ENCODE results near the gene ZNF408. TPM values are rescaled to one million over a fixed set of nuclear protein-coding genes. Genes with fewer than 3 reads are reported as not detected.
"Not testable (repeated sequence)": the region's sequence is repeated elsewhere in the genome, so short reads cannot be mapped to it uniquely, and the experiment has no call there.

The ZNF408 gene
- total RNA-seq, 1 experiment from 2014 or later: 14.5 TPM

DNA sequence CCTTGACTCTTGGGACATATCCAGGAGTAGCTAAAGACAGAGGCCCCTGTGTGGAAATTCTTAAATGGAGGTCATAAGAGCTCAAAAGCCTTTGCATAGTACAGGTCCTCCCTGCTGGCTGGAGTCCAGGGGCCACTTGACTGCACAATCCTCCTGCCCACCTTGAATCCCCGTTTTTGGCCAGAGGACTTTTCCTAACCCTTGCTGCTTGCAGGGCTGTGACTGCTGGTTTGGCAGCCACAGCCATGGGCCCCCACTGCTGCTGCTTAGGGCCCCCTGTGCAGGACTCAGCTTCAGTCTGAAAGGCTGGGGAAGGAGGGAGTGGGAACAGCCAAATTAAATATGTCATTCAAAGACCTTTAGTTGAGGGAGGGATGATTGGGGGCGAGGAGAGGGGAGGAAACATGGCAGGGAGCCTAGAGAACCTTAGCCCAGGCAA is 33.8 kb upstream of the ZNF408 start:
- no peak for DNase-seq (ENCODE audit: unreplicated experiment)
- CTCF ChIA-PET: interaction anchor here (0.6 kb wide), 1 partner anchor 322 kb away, joined by 3 read pairs; no protein-coding TSS in a partner anchor

GRCh38 chr11:46668480-46669085 is 32.2 kb upstream of the ZNF408 start:
- no peak for TF ChIP-seq CTCF (IDR thresholded peaks at IDR 0.05; ENCODE audit: unreplicated experiment)
- BruUV-seq (replicated peaks): no TSS peak
- ChIA-PET CTCF (interaction anchor here (1.2 to 1.3 kb wide), 2 partner anchors 10 to 13 kb away, joined by 3 to 4 read pairs; no protein-coding TSS in a partner anchor), POLR2A (interaction anchor here (1.6 kb wide), 1 partner anchor 18 kb away, joined by 3 read pairs; no protein-coding TSS in a partner anchor)
- Mint-ChIP-seq H3K4me1 (ENCODE audit: insufficient read depth, unreplicated experiment) (no peaks in the 10 kb centered on the region), H3K36me3 (ENCODE audit: insufficient read depth, unreplicated experiment) (peaks cover 76% of the 10 kb centered on the region), H3K27me3 (ENCODE audit: insufficient read depth, unreplicated experiment) (no peaks in the 10 kb centered on the region), H3K4me3 (ENCODE audit: unreplicated experiment) (no peak overlapping the region), H3K27ac (ENCODE audit: low read depth, unreplicated experiment) (no peak overlapping the region), H3K9me3 (ENCODE audit: unreplicated experiment) (no peaks in the 10 kb centered on the region)
- intact Hi-C loops (cut with micrococcal nuclease): no loop called here
- no peak for DNase-seq (ENCODE audit: unreplicated experiment)

More for the DNA sequence above, 33.8 kb upstream of the ZNF408 start:
- Mint-ChIP-seq H3K27me3 (ENCODE audit: insufficient read depth, unreplicated experiment) (no peaks in the 10 kb centered on the region), H3K27ac (ENCODE audit: low read depth, unreplicated experiment) (no peak overlapping the region), H3K4me3 (ENCODE audit: unreplicated experiment) (no peak overlapping the region), H3K36me3 (ENCODE audit: insufficient read depth, unreplicated experiment) (peaks cover 83% of the 10 kb centered on the region), H3K4me1 (ENCODE audit: insufficient read depth, unreplicated experiment) (no peaks in the 10 kb centered on the region), H3K9me3 (ENCODE audit: unreplicated experiment) (no peaks in the 10 kb centered on the region)
- POLR2A ChIA-PET: interaction anchor here (0.6 to 4.6 kb wide), 3 partner anchors 7 to 100 kb away, joined by 3 to 14 read pairs (median 4); partner anchors contain the start of genes ATG13 and HARBI1
- TF ChIP-seq CTCF (IDR thresholded peaks at IDR 0.05; ENCODE audit: unreplicated experiment): no peak
- no TSS peak for BruUV-seq (replicated peaks)
- intact Hi-C loops (cut with micrococcal nuclease): no loop called here

DNA sequence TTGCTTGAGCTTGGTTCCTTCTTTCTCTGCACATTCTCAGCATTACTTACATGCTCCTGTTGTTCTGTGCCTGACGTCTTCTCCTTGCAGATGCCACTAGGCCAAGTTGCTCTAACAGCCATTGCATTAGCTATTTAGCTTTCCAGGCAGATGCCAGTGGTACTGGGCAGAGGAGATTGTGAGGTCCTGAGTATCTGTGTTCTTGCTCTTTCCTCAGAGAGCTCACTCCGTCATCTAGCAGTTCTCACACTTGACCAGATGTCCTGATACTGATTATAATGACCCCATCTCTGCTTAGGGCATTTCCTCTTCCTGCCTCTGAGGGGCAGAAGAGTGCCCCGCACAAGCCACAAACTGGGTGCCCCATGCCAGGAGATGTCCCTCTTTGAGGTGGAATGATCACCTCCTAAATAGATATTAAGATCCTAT is 31.1 kb upstream of the ZNF408 start:
- Mint-ChIP-seq H3K9me3 (ENCODE audit: unreplicated experiment) (no peaks in the 10 kb centered on the region), H3K4me1 (ENCODE audit: insufficient read depth, unreplicated experiment) (peaks cover 5% of the 10 kb centered on the region), H3K36me3 (ENCODE audit: insufficient read depth, unreplicated experiment) (peaks cover 70% of the 10 kb centered on the region), H3K4me3 (ENCODE audit: unreplicated experiment) (no peak overlapping the region), H3K27ac (ENCODE audit: low read depth, unreplicated experiment) (no peak overlapping the region), H3K27me3 (ENCODE audit: insufficient read depth, unreplicated experiment) (no peaks in the 10 kb centered on the region)
- no TSS peak for BruUV-seq (replicated peaks)
- DNase-seq (ENCODE audit: unreplicated experiment): peak; percentile 20
- CTCF ChIA-PET: interaction anchor here (1.0 to 1.3 kb wide), 5 partner anchors 11 to 139 kb away, joined by 3 to 5 read pairs (median 4); partner anchors contain the start of genes ARHGAP1 and ZNF408
- intact Hi-C loops (cut with micrococcal nuclease): no loop called here
- TF ChIP-seq CTCF (IDR thresholded peaks at IDR 0.05; ENCODE audit: unreplicated experiment): peak; percentile 34
- POLR2A ChIA-PET: no interaction called here

GRCh38 chr11:46670521-46670920 is 30.3 kb upstream of the ZNF408 start:
- H3K4me3 Mint-ChIP-seq (ENCODE audit: unreplicated experiment); H3K27ac Mint-ChIP-seq (ENCODE audit: low read depth, unreplicated experiment); intact Hi-C loops (cut with micrococcal nuclease); H3K9me3 Mint-ChIP-seq (ENCODE audit: unreplicated experiment); H3K27me3 Mint-ChIP-seq (ENCODE audit: insufficient read depth, unreplicated experiment); BruUV-seq (replicated peaks); DNase-seq (ENCODE audit: unreplicated experiment): not testable (repeated sequence)
- peaks cover 70% of the 10 kb centered on the region for H3K36me3 Mint-ChIP-seq (ENCODE audit: insufficient read depth, unreplicated experiment)
- peaks cover 12% of the 10 kb centered on the region for H3K4me1 Mint-ChIP-seq (ENCODE audit: insufficient read depth, unreplicated experiment)
- POLR2A ChIA-PET: interaction anchor here (0.7 kb wide), 1 partner anchor 120 kb away, joined by 3 read pairs; no protein-coding TSS in a partner anchor
- CTCF ChIA-PET: interaction anchor here (1.0 to 1.3 kb wide), 3 partner anchors 11 to 139 kb away, joined by 3 to 4 read pairs (median 4); no protein-coding TSS in a partner anchor
